ENCODE results near the gene DIS3L2. TPM values are rescaled to one million over a fixed set of nuclear protein-coding genes. Genes with fewer than 3 reads are reported as not detected.

The DIS3L2 gene
- total RNA-seq, 2 experiments from 2014 or later = 20.2 to 20.6 TPM

DNA sequence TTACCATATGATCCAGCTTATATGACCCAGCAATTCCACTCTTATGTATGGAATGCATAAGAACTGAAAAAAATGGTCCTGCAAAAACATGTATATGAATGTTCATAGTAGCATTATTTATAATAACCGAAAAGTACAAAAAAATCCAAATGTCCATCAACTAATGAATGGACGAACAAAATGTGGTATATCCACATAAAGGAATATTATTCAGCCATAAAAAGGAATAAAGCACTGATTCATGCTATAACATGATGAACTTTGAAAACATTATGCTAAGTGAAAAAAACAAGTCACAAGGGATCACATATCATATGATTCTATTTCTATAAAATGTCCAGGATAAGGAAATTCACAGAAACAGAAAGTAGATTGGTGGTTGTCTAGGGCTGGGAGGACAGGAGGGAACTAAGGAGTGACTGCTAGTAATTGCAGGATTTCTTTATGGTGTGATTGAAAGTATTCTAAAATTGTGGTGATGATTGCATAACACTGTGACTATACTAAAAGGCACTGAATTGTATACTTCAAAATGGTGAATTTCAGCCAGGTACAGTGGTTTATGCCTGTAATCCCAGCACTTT lies 10.0 kb upstream of the DIS3L2 start:
- Histone ChIP-seq H4K20me1 (ENCODE audit: insufficient read depth, low read length) (no peaks in the 10 kb centered on the region), H2AFZ (ENCODE audit: low read length) (no peak overlapping the region), H3K4me1 (ENCODE audit: insufficient read depth, low read length, poor library complexity, severe bottlenecking) (no peaks in the 10 kb centered on the region), H3K9me3 (ENCODE audit: low read length) (peaks cover 8% of the 10 kb centered on the region; the same call in 1 of the 2 replicates), H3K9me2 (ENCODE audit: insufficient read depth, low read length) (no peaks in the 10 kb centered on the region), H3K36me3 (ENCODE audit: insufficient read depth, low read length) (no peaks in the 10 kb centered on the region), H3K79me2 (ENCODE audit: insufficient read depth, low read depth, low read length) (no peaks in the 10 kb centered on the region), H3K4me2 (ENCODE audit: low read length) (no peak overlapping the region), H3K27ac (ENCODE audit: low read depth, low read length, poor library complexity, severe bottlenecking) (no peak overlapping the region), H3K4me3 (ENCODE audit: low read depth, low read length, poor library complexity, severe bottlenecking) (no peak overlapping the region)
- intact Hi-C loops (cut with micrococcal nuclease; ENCODE audit: unreplicated experiment) = no loop called here
- no peak for TF ChIP-seq EZH2phosphoT487 (IDR thresholded peaks at IDR 0.05; ENCODE audit: borderline replicate concordance, low read depth, low read length)
- TF ChIP-seq, protein P1, sequence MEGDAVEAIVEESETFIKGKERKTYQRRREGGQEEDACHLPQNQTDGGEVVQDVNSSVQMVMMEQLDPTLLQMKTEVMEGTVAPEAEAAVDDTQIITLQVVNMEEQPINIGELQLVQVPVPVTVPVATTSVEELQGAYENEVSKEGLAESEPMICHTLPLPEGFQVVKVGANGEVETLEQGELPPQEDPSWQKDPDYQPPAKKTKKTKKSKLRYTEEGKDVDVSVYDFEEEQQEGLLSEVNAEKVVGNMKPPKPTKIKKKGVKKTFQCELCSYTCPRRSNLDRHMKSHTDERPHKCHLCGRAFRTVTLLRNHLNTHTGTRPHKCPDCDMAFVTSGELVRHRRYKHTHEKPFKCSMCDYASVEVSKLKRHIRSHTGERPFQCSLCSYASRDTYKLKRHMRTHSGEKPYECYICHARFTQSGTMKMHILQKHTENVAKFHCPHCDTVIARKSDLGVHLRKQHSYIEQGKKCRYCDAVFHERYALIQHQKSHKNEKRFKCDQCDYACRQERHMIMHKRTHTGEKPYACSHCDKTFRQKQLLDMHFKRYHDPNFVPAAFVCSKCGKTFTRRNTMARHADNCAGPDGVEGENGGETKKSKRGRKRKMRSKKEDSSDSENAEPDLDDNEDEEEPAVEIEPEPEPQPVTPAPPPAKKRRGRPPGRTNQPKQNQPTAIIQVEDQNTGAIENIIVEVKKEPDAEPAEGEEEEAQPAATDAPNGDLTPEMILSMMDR (conservative IDR thresholded peaks at IDR 0.05; ENCODE audit: low read length) = no peak
- no peak for DNase-seq (ENCODE audit: low spot score)
- no TSS peak for BruUV-seq (replicated peaks)
- ChIA-PET CTCF (ENCODE audit: unreplicated experiment) (no interaction called here), POLR2A (no interaction called here)

DNA sequence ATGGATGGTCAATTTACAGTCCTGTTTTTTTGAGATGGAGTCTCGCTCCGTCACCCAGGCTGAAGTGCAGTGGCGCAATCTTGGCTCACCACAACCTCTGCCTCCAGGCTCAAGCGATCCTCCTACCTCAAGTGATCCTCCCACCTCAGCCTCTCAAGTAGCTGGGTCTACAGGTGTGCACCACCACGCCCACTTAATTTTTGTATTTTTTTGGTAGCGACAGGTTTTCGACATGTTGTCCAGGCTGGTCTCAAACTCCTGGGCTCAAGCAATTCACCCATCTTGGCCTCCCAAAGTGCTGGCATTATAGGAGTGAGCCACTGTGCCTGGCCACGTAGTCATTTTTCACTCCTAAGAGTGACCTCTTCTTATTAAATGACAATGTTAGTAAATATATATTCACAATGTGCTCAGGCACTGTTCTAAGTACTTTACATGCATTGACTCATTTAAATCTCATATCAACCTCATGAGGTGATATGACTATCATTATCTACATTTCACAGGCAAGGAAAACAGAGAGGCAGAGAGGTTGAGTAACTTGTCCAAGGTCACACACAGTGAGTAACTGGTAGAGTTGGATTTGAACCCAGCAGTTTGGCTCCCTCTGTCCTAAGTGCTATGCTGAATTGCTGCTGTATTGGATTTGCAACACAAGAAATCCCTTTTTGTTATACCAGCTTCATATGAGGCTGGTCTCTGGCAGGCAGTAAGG lies 5.6 kb upstream of the DIS3L2 start:
- no peak for DNase-seq (ENCODE audit: low spot score)
- H2AFZ ChIP-seq (ENCODE audit: low read length) = no peak overlapping the region
- H3K36me3 ChIP-seq (ENCODE audit: insufficient read depth, low read length) = no peaks in the 10 kb centered on the region
- TF ChIP-seq, protein P1 (conservative IDR thresholded peaks at IDR 0.05; ENCODE audit: low read length) = no peak
- TF ChIP-seq EZH2phosphoT487 (IDR thresholded peaks at IDR 0.05; ENCODE audit: borderline replicate concordance, low read depth, low read length) = no peak
- no peak overlapping the region for H3K4me3 ChIP-seq (ENCODE audit: low read depth, low read length, poor library complexity, severe bottlenecking)
- no peaks in the 10 kb centered on the region for H4K20me1 ChIP-seq (ENCODE audit: insufficient read depth, low read length)
- H3K4me1 ChIP-seq (ENCODE audit: insufficient read depth, low read length, poor library complexity, severe bottlenecking) = peaks cover 5% of the 10 kb centered on the region
- POLR2A ChIA-PET = no interaction called here
- CTCF ChIA-PET (ENCODE audit: unreplicated experiment) = no interaction called here
- H3K79me2 ChIP-seq (ENCODE audit: insufficient read depth, low read depth, low read length) = no peaks in the 10 kb centered on the region
- peaks cover 8% of the 10 kb centered on the region; the same call in 1 of the 2 replicates for H3K9me3 ChIP-seq (ENCODE audit: low read length)
- H3K9me2 ChIP-seq (ENCODE audit: insufficient read depth, low read length) = no peaks in the 10 kb centered on the region
- H3K4me2 ChIP-seq (ENCODE audit: low read length) = no peak overlapping the region
- BruUV-seq (replicated peaks) = no TSS peak
- intact Hi-C loops (cut with micrococcal nuclease; ENCODE audit: unreplicated experiment) = no loop called here
- H3K27ac ChIP-seq (ENCODE audit: low read depth, low read length, poor library complexity, severe bottlenecking) = no peak overlapping the region

Measured in OCI-LY7 (cell line).